Neural progenitor cell (in vitro differentiated cells): Measurements from ENCODE around the gene MSL2. TPM values are rescaled to one million over a fixed set of nuclear protein-coding genes. Genes with fewer than 3 reads are reported as not detected.

Experiments
- DNase-seq: peaks from one replicate; pipeline ENCODE4 v3.0.0-alpha.2; 2016; ENCODE audit warnings: low spot score
- H2AFZ ChIP-seq: fragments of 200-600 bp; sonication (generic); replicated peaks from 2 replicates; pipeline ENCODE4 v1.6.1; 2016; ENCODE audit warnings: antibody characterized with exemption
- H3F3A ChIP-seq: fragments of 200-600 bp; sonication (generic); 2 replicates; pipeline ENCODE4 v1.6.1; 2016; ENCODE audit warnings: antibody characterized with exemption, low read depth
- H3K27ac ChIP-seq: fragments of 200-600 bp; sonication (generic); 2 replicates; pipeline ENCODE4 v1.5.1; 2016; ENCODE audit warnings: mild to moderate bottlenecking
- H3K27me3 ChIP-seq: fragments of 200-600 bp; sonication (generic); 2 replicates; pipeline ENCODE4 v1.6.1; 2016; ENCODE audit warnings: mild to moderate bottlenecking, moderate library complexity
- H3K36me3 ChIP-seq: fragments of 200-600 bp; sonication (generic); 2 replicates; pipeline ENCODE4 v1.5.1; 2016
- H3K4me1 ChIP-seq: fragments of 200-600 bp; sonication (generic); 2 replicates; pipeline ENCODE4 v1.6.1; 2016; ENCODE audit warnings: mixed run types
- H3K4me2 ChIP-seq: fragments of 200-600 bp; sonication (generic); 2 replicates; pipeline ENCODE4 v1.6.1; 2016
- H3K4me3 ChIP-seq: fragments of 200-600 bp; sonication (generic); 2 replicates; pipeline ENCODE4 v1.5.1; 2016
- H3K79me2 ChIP-seq: fragments of 200-600 bp; sonication (generic); 2 replicates; pipeline ENCODE4 v1.6.1; 2016; ENCODE audit warnings: low read depth
- H3K9ac ChIP-seq: fragments of 200-600 bp; sonication (generic); 2 replicates; pipeline ENCODE4 v1.6.1; 2016
- H3K9me3 ChIP-seq: fragments of 200-600 bp; sonication (generic); 2 replicates; pipeline ENCODE4 v1.5.1; 2016; ENCODE audit warnings: low read depth
- H4K20me1 ChIP-seq: fragments of 200-600 bp; sonication (generic); 2 replicates; pipeline ENCODE4 v1.6.1; 2016; ENCODE audit warnings: low read depth
- H3K27ac Mint-ChIP-seq: 3 replicates; pipeline ENCODE4 v1.8.0; 2021; ENCODE audit warnings: mixed read lengths
- H3K27me3 Mint-ChIP-seq: 2 replicates; pipeline ENCODE4 v1.8.0; 2022; ENCODE audit warnings: low read depth, mild to moderate bottlenecking, inconsistent platforms, moderate library complexity, mixed read lengths; ENCODE audit not compliant: insufficient read depth
- H3K36me3 Mint-ChIP-seq: 3 replicates; pipeline ENCODE4 v1.8.0; 2021; ENCODE audit warnings: mixed read lengths
- H3K4me1 Mint-ChIP-seq: 3 replicates; pipeline ENCODE4 v1.8.0; 2021; ENCODE audit warnings: mixed read lengths
- H3K4me3 Mint-ChIP-seq: 3 replicates; pipeline ENCODE4 v1.8.0; 2021; ENCODE audit warnings: mild to moderate bottlenecking, moderate library complexity, mixed read lengths
- H3K9me3 Mint-ChIP-seq: 3 replicates; pipeline ENCODE4 v1.8.0; 2020; ENCODE audit warnings: mixed read lengths
- EZH2 ChIP-seq: fragments of 200-600 bp; sonication (generic); IDR thresholded peaks from 2 replicates; pipeline ENCODE4 v1.6.1; 2017; ENCODE audit warnings: antibody characterized with exemption, mild to moderate bottlenecking, moderate library complexity
- EZH2phosphoT487 ChIP-seq: fragments of 200-600 bp; sonication (generic); IDR thresholded peaks from 2 replicates; pipeline ENCODE4 v1.6.1; 2017; ENCODE audit warnings: antibody characterized with exemption
- total RNA-seq: library from RNA; depleted of rRNA; stranded (reverse); fragments of >200 nt; gene quantifications from 2 replicates; pipeline ENCODE4 v1.2.3, GENCODE V29; 2015; ENCODE audit warnings: low replicate concordance
- TF ChIP-seq, protein P1 (sequence below): fragments of 200-600 bp; sonication (generic); IDR thresholded peaks from 2 replicates; pipeline ENCODE4 v1.5.1; 2017; ENCODE audit warnings: antibody characterized with exemption, mild to moderate bottlenecking

The MSL2 gene
- total RNA-seq, 1 donor from 2014 or later, result 52.9 TPM

DNA sequence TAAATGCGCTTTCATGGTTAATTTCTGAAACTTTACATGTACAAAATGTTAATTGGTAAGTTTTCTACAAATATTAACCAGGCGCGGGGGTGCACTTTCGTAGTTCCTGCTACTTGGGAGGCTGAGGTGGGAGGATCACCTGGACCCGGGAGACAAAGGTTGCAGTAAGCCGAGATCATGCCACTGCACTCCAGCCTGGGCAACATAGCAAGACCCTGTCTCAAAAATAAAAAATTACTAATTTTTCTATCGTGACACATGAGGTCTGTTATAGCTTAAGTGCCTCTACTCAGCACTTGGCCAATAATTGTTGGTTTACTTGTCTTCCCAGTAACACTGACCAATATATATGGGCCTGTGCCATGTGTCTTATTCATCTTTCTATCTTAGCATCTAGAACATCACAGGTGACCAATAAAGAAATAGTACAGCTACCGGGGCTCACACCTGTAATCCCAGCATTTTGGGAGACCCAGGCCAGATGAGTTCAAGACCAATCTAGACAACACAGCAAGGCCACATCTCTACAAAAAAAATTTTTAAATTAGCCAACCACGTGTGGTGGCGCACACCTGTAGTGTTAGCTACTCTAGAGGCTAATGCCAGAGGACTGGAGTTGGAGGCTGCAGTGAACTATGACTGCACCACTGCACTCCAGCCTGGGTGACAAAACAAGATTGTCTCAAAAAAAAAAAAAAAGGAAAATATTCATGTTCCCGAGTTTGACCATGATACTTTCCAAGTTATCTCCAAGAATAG lies 6.1 kb downstream of the MSL2 start:
- Histone ChIP-seq H2AFZ (no peak overlapping the region), H3K79me2 (peaks cover 100% of the 10 kb centered on the region), H3K36me3 (no peaks in the 10 kb centered on the region), H3K27me3 (no peaks in the 10 kb centered on the region), H3F3A (peaks cover 5% of the 10 kb centered on the region), H4K20me1 (peaks cover 97% of the 10 kb centered on the region), H3K9me3 (no peaks in the 10 kb centered on the region), H3K9ac (no peak overlapping the region), H3K4me3 (no peak overlapping the region), H3K4me2 (no peak overlapping the region), H3K27ac (no peak overlapping the region), H3K4me1 (peaks cover 19% of the 10 kb centered on the region)
- TF ChIP-seq, protein P1, sequence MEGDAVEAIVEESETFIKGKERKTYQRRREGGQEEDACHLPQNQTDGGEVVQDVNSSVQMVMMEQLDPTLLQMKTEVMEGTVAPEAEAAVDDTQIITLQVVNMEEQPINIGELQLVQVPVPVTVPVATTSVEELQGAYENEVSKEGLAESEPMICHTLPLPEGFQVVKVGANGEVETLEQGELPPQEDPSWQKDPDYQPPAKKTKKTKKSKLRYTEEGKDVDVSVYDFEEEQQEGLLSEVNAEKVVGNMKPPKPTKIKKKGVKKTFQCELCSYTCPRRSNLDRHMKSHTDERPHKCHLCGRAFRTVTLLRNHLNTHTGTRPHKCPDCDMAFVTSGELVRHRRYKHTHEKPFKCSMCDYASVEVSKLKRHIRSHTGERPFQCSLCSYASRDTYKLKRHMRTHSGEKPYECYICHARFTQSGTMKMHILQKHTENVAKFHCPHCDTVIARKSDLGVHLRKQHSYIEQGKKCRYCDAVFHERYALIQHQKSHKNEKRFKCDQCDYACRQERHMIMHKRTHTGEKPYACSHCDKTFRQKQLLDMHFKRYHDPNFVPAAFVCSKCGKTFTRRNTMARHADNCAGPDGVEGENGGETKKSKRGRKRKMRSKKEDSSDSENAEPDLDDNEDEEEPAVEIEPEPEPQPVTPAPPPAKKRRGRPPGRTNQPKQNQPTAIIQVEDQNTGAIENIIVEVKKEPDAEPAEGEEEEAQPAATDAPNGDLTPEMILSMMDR, result no peak
- no peak for TF ChIP-seq EZH2
- no peak for TF ChIP-seq EZH2phosphoT487
- H3K4me1 Mint-ChIP-seq, result peaks cover 30% of the 10 kb centered on the region
- H3K9me3 Mint-ChIP-seq, result peaks cover 25% of the 10 kb centered on the region
- H3K4me3 Mint-ChIP-seq, result no peak overlapping the region
- no peak overlapping the region for H3K27ac Mint-ChIP-seq
- H3K27me3 Mint-ChIP-seq, result peaks cover 1% of the 10 kb centered on the region
- peaks cover 38% of the 10 kb centered on the region for H3K36me3 Mint-ChIP-seq
- no peak for DNase-seq

DNA sequence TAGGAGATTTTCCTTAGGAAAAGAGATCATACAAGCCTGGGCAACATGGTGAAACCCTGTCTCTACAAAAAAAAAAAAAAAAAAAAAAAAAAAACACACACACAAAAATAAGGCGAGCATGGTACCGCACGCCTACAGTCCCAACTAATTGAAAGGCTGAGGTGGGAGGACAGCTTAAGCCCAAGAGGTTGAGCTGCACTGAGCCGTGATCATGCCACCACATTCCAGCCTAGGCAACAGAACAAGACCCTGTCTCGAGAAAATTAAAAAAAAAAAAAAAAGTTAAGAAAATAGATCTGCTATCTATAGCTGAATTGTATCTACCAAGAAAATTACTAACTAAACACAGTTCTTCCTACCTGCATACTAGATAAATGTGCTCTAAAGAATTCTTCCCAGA lies 7.1 kb downstream of the MSL2 start:
- no peak overlapping the region for H3K27ac Mint-ChIP-seq
- no peak for TF ChIP-seq EZH2phosphoT487
- TF ChIP-seq, protein P1, result no peak
- H4K20me1 ChIP-seq, result peaks cover 97% of the 10 kb centered on the region

DNA sequence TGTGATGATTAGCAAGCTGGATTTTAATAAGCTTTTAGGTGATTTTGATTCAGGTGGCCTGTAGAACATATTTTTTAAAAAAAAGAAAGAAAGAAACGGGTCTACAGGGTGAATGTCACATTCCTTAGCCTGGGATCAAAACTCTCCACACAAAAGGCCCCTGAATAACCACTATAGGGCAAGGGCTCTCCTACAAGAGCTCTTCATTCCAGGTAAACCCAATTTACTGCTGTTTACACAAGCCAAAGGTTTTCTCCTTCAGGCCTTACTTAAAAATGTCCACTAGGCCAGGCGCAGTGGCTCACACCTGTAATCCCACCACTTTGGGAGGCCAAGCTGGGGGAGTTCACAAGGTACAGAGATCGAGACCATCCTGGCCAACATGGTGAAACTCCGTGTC lies 8.3 kb downstream of the MSL2 start:
- Histone ChIP-seq H3K79me2 (peaks cover 100% of the 10 kb centered on the region), H3K9me3 (no peaks in the 10 kb centered on the region), H3K4me2 (no peak overlapping the region), H4K20me1 (peaks cover 97% of the 10 kb centered on the region), H3K27ac (no peak overlapping the region), H3K36me3 (no peaks in the 10 kb centered on the region), H3K4me3 (no peak overlapping the region), H3K27me3 (no peaks in the 10 kb centered on the region), H3F3A (no peaks in the 10 kb centered on the region), H3K4me1 (peaks cover 15% of the 10 kb centered on the region), H3K9ac (no peak overlapping the region), H2AFZ (no peak overlapping the region)
- DNase-seq, result no peak
- TF ChIP-seq, protein P1, result no peak
- no peak for TF ChIP-seq EZH2
- no peak for TF ChIP-seq EZH2phosphoT487
- peaks cover 32% of the 10 kb centered on the region for H3K36me3 Mint-ChIP-seq
- H3K27ac Mint-ChIP-seq, result no peak overlapping the region
- H3K27me3 Mint-ChIP-seq, result no peaks in the 10 kb centered on the region
- H3K4me3 Mint-ChIP-seq, result no peak overlapping the region
- H3K4me1 Mint-ChIP-seq, result peaks cover 28% of the 10 kb centered on the region
- peaks cover 26% of the 10 kb centered on the region for H3K9me3 Mint-ChIP-seq

More for the DNA sequence above, 7.1 kb downstream of the MSL2 start:
- Histone ChIP-seq H3K27me3 (no peaks in the 10 kb centered on the region), H3K4me1 (peaks cover 19% of the 10 kb centered on the region), H3K36me3 (no peaks in the 10 kb centered on the region), H3K79me2 (peaks cover 100% of the 10 kb centered on the region), H3K4me3 (no peak overlapping the region), H3K27ac (no peak overlapping the region), H2AFZ (no peak overlapping the region), H3K9ac (no peak overlapping the region), H3K4me2 (no peak overlapping the region), H3K9me3 (no peaks in the 10 kb centered on the region), H3F3A (no peaks in the 10 kb centered on the region)
- H3K4me3 Mint-ChIP-seq, result peak overlapping the region; percentile 19
- peaks cover 30% of the 10 kb centered on the region for H3K4me1 Mint-ChIP-seq
- no peak for DNase-seq
- no peaks in the 10 kb centered on the region for H3K27me3 Mint-ChIP-seq
- H3K36me3 Mint-ChIP-seq, result peaks cover 31% of the 10 kb centered on the region
- H3K9me3 Mint-ChIP-seq, result peaks cover 25% of the 10 kb centered on the region
